ENCODE data around the gene TNN. TPM values are rescaled to one million over a fixed set of nuclear protein-coding genes. Genes with fewer than 3 reads are reported as not detected.

The TNN gene
- total RNA-seq, 2 experiments from 2014 or later = not detected

DNA sequence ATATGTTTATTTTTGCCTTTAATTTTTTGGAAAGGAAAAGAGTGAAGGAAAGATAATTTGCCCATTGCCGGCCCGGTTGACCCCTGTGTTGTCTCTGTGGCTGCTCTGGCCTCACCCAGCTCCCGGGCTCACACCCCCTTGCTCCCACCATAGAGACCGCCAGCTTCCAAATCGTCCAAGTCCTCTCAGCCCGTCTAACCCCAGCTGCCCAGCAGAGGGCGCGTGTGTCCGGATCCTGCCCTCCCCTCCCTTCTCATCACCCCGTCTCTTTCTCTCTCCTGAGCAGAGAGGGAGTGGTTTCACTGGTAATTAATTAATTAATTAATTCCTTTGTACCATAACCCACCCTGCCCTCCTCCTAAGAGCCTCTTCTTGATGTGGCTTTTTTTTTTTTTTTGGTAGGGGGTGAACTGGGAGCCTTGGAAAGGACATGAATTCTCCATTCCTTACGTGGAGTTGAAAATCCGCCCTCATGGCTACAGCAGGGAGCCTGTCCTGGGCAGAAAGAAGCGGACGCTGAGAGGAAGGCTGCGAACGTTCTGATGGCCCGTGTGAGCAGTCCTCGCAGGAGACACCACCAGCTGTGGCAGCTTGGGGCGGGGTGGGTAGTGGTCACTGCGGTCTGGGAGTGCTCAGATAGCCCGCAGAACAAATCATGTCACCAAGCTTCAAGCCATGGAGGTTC, 79.0 kb downstream of the TNN start:
- POLR2A ChIA-PET = interaction anchor here (0.7 kb wide), 2 partner anchors 22 to 1789 kb away, joined by 3 to 4 read pairs; no protein-coding TSS in a partner anchor
- CTCF ChIA-PET = interaction anchor here (0.6 to 3.2 kb wide), 22 partner anchors 8 to 744 kb away, joined by 3 to 18 read pairs (median 3); partner anchors contain the start of gene MRPS14
- H3K4me3 ChIP-seq (ENCODE audit: low read length) = no peak overlapping the region
- H3K4me1 ChIP-seq (ENCODE audit: insufficient read depth, low read length) = peaks cover 7% of the 10 kb centered on the region
- peak; percentile 42 to 79 (median 61) for DNase-seq
- H3K27ac ChIP-seq (ENCODE audit: low read depth in 1 of 2, low read length in 2 of 2) = no peak overlapping the region
- intact Hi-C loops (cut with DNase I, micrococcal nuclease) = no loop called here
- Mint-ChIP-seq H3K4me3 (no peak overlapping the region), H3K36me3 (ENCODE audit: low read depth) (no peaks in the 10 kb centered on the region), H3K27me3 (peaks cover 45% of the 10 kb centered on the region), H3K4me1 (ENCODE audit: low read depth) (peaks cover 6% of the 10 kb centered on the region), H3K9me3 (no peaks in the 10 kb centered on the region), H3K27ac (no peak overlapping the region)
- TF ChIP-seq, protein P1, sequence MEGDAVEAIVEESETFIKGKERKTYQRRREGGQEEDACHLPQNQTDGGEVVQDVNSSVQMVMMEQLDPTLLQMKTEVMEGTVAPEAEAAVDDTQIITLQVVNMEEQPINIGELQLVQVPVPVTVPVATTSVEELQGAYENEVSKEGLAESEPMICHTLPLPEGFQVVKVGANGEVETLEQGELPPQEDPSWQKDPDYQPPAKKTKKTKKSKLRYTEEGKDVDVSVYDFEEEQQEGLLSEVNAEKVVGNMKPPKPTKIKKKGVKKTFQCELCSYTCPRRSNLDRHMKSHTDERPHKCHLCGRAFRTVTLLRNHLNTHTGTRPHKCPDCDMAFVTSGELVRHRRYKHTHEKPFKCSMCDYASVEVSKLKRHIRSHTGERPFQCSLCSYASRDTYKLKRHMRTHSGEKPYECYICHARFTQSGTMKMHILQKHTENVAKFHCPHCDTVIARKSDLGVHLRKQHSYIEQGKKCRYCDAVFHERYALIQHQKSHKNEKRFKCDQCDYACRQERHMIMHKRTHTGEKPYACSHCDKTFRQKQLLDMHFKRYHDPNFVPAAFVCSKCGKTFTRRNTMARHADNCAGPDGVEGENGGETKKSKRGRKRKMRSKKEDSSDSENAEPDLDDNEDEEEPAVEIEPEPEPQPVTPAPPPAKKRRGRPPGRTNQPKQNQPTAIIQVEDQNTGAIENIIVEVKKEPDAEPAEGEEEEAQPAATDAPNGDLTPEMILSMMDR (IDR thresholded peaks at IDR 0.05) = peak; percentile 92
- H3K36me3 ChIP-seq (ENCODE audit: insufficient read depth, low read length) = no peaks in the 10 kb centered on the region
- H3K9me3 ChIP-seq (ENCODE audit: control insufficient read depth in 1 of 2, insufficient read depth in 1 of 2, low read length in 2 of 2) = peaks cover 0 to 4% of the 10 kb centered on the region in 2 experiments
- H3K27me3 ChIP-seq (ENCODE audit: control insufficient read depth in 1 of 2, insufficient read depth in 2 of 2, low read length in 2 of 2) = peaks cover 13 to 19% of the 10 kb centered on the region in 2 experiments
- peak; percentile 69 for ATAC-seq (ENCODE audit: poor library complexity)

DNA sequence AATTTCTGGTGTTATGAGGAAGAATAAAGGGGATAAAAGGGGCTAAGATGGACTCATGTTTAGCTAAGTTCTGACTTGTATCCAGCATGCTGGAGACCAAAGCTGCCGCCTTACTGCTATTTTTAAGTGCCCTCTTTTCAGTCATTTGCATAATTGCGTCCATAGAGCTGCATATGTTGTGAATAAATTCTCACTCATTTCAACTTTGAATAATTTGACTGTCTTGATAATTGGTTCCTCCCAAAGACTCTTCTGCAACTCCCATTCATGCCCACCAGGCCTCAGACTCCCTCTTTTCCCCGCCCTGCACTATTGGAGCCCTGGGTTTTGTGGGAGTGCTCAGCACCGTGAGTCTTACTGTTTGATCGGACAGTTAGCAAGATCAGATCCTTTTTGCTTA, 79.9 kb downstream of the TNN start:
- no peak for ATAC-seq (ENCODE audit: poor library complexity)
- CTCF ChIA-PET = interaction anchor here (1.4 to 3.2 kb wide), 4 partner anchors 7 to 190 kb away, joined by 4 to 18 read pairs (median 11); no protein-coding TSS in a partner anchor
- TF ChIP-seq, protein P1 (IDR thresholded peaks at IDR 0.05) = no peak

DNA sequence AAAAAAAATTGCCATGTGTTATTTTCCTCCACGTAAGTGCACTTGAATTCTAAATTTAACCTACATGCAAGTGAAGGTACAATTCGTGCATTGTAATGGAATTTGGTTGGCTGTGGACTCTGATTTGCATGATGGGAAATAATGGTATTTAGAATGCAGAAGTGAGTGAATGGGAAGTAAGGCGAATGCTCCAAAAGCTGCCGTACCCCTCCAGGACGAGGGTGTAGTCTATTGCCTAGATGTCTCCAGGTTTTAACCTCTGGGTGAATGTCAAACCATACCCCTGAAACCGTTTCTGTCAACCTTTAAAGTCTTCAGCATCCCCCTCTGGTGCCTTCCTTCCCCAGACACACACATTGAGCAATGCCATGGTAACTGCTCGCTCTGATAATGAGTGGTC, 80.4 kb downstream of the TNN start:
- ATAC-seq (ENCODE audit: poor library complexity) (no peak), DNase-seq (no peak)
- Histone ChIP-seq H3K36me3 (ENCODE audit: insufficient read depth, low read length) (no peaks in the 10 kb centered on the region), H3K9me3 (ENCODE audit: control insufficient read depth in 1 of 2, insufficient read depth in 1 of 2, low read length in 2 of 2) (peaks cover 0 to 4% of the 10 kb centered on the region in 2 experiments), H3K4me3 (ENCODE audit: low read length) (no peak overlapping the region), H3K27me3 (ENCODE audit: control insufficient read depth in 1 of 2, insufficient read depth in 2 of 2, low read length in 2 of 2) (peaks cover 18 to 19% of the 10 kb centered on the region in 2 experiments), H3K4me1 (ENCODE audit: insufficient read depth, low read length) (peaks cover 6% of the 10 kb centered on the region), H3K27ac (ENCODE audit: low read depth in 1 of 2, low read length in 2 of 2) (no peak overlapping the region)
- peaks cover 4% of the 10 kb centered on the region for H3K4me1 Mint-ChIP-seq (ENCODE audit: low read depth)
- TF ChIP-seq, protein P1 (IDR thresholded peaks at IDR 0.05) = no peak
- intact Hi-C loops (cut with DNase I, micrococcal nuclease) = no loop called here
- H3K36me3 Mint-ChIP-seq (ENCODE audit: low read depth) = no peaks in the 10 kb centered on the region
- ChIA-PET POLR2A (no interaction called here), CTCF (no interaction called here)
- peaks cover 57% of the 10 kb centered on the region for H3K27me3 Mint-ChIP-seq
- H3K27ac Mint-ChIP-seq = no peak overlapping the region
- H3K9me3 Mint-ChIP-seq = no peaks in the 10 kb centered on the region
- H3K4me3 Mint-ChIP-seq = no peak overlapping the region

More for the DNA sequence above, 79.9 kb downstream of the TNN start:
- no peaks in the 10 kb centered on the region for H3K36me3 Mint-ChIP-seq (ENCODE audit: low read depth)
- H3K27ac Mint-ChIP-seq = no peak overlapping the region
- H3K9me3 Mint-ChIP-seq = no peaks in the 10 kb centered on the region
- intact Hi-C loops (cut with DNase I, micrococcal nuclease) = no loop called here
- peaks cover 0 to 4% of the 10 kb centered on the region in 2 experiments for H3K9me3 ChIP-seq (ENCODE audit: control insufficient read depth in 1 of 2, insufficient read depth in 1 of 2, low read length in 2 of 2)
- H3K4me3 ChIP-seq (ENCODE audit: low read length) = no peak overlapping the region
- DNase-seq = no peak
- no peak overlapping the region for H3K4me3 Mint-ChIP-seq
- peaks cover 18 to 19% of the 10 kb centered on the region in 2 experiments for H3K27me3 ChIP-seq (ENCODE audit: control insufficient read depth in 1 of 2, insufficient read depth in 2 of 2, low read length in 2 of 2)
- POLR2A ChIA-PET = no interaction called here
- peaks cover 4% of the 10 kb centered on the region for H3K4me1 Mint-ChIP-seq (ENCODE audit: low read depth)
- H3K27ac ChIP-seq (ENCODE audit: low read depth in 1 of 2, low read length in 2 of 2) = no peak overlapping the region
- peaks cover 9% of the 10 kb centered on the region for H3K4me1 ChIP-seq (ENCODE audit: insufficient read depth, low read length)
- H3K36me3 ChIP-seq (ENCODE audit: insufficient read depth, low read length) = no peaks in the 10 kb centered on the region
- peaks cover 53% of the 10 kb centered on the region for H3K27me3 Mint-ChIP-seq
